Measurements from ENCODE around the gene RSPH3.

The RSPH3 gene

DNA sequence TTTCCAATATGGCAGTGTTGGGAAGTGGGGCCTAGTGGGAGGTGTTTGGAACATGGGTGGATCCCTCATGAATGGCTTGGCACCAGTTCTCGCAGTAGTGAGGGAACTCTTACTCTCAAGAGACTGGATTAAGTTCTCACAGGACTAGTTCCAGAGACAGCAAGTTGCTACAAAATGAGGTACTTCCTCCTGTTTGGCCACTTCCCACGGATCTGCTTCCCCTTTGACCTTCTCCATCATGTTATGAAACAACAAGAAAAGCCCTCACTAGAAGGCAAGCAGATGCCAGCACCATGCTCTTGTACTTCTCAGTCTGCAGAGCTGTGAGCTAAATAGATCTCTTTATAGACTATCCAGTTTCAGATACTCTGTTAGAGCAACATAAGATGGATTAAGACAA is 3.1 kb downstream of the RSPH3 start:
- no peak for ATAC-seq
- no peak for TF ChIP-seq BACH2 (CRISPR knock-in tag; IDR thresholded peaks at IDR 0.05; ENCODE audit: borderline replicate concordance)
- TF ChIP-seq ARNTL (CRISPR knock-in tag; IDR thresholded peaks at IDR 0.05; ENCODE audit: borderline replicate concordance, low read depth), result no peak
- TF ChIP-seq PPARA (CRISPR knock-in tag; IDR thresholded peaks at IDR 0.05; ENCODE audit: borderline replicate concordance), result no peak
- TF ChIP-seq ESRRG (CRISPR knock-in tag; IDR thresholded peaks at IDR 0.05), result no peak
- no peak for TF ChIP-seq ZNF70 (CRISPR knock-in tag; IDR thresholded peaks at IDR 0.05)
- no peak for TF ChIP-seq ZFP3 (CRISPR knock-in tag; IDR thresholded peaks at IDR 0.05)
- TF ChIP-seq, protein P1, sequence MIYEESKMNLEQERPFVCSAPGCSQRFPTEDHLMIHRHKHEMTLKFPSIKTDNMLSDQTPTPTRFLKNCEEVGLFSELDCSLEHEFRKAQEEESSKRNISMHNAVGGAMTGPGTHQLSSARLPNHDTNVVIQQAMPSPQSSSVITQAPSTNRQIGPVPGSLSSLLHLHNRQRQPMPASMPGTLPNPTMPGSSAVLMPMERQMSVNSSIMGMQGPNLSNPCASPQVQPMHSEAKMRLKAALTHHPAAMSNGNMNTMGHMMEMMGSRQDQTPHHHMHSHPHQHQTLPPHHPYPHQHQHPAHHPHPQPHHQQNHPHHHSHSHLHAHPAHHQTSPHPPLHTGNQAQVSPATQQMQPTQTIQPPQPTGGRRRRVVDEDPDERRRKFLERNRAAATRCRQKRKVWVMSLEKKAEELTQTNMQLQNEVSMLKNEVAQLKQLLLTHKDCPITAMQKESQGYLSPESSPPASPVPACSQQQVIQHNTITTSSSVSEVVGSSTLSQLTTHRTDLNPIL (CRISPR knock-in tag; IDR thresholded peaks at IDR 0.05; ENCODE audit: low read depth), result no peak
- no peak for TF ChIP-seq RARB (CRISPR knock-in tag; IDR thresholded peaks at IDR 0.05)
- TF ChIP-seq, protein P2, sequence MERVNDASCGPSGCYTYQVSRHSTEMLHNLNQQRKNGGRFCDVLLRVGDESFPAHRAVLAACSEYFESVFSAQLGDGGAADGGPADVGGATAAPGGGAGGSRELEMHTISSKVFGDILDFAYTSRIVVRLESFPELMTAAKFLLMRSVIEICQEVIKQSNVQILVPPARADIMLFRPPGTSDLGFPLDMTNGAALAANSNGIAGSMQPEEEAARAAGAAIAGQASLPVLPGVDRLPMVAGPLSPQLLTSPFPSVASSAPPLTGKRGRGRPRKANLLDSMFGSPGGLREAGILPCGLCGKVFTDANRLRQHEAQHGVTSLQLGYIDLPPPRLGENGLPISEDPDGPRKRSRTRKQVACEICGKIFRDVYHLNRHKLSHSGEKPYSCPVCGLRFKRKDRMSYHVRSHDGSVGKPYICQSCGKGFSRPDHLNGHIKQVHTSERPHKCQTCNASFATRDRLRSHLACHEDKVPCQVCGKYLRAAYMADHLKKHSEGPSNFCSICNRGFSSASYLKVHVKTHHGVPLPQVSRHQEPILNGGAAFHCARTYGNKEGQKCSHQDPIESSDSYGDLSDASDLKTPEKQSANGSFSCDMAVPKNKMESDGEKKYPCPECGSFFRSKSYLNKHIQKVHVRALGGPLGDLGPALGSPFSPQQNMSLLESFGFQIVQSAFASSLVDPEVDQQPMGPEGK (CRISPR knock-in tag; IDR thresholded peaks at IDR 0.05; ENCODE audit: borderline replicate concordance), result no peak
- TF ChIP-seq OSR1 (CRISPR knock-in tag; IDR thresholded peaks at IDR 0.05), result no peak
- no peak for TF ChIP-seq CSDC2 (CRISPR knock-in tag; IDR thresholded peaks at IDR 0.05)
- no peak for TF ChIP-seq GLIS3 (CRISPR knock-in tag; IDR thresholded peaks at IDR 0.05)
- no peak for TF ChIP-seq TCF4 (CRISPR knock-in tag; IDR thresholded peaks at IDR 0.05; ENCODE audit: borderline replicate concordance)
- TF ChIP-seq, protein P3, sequence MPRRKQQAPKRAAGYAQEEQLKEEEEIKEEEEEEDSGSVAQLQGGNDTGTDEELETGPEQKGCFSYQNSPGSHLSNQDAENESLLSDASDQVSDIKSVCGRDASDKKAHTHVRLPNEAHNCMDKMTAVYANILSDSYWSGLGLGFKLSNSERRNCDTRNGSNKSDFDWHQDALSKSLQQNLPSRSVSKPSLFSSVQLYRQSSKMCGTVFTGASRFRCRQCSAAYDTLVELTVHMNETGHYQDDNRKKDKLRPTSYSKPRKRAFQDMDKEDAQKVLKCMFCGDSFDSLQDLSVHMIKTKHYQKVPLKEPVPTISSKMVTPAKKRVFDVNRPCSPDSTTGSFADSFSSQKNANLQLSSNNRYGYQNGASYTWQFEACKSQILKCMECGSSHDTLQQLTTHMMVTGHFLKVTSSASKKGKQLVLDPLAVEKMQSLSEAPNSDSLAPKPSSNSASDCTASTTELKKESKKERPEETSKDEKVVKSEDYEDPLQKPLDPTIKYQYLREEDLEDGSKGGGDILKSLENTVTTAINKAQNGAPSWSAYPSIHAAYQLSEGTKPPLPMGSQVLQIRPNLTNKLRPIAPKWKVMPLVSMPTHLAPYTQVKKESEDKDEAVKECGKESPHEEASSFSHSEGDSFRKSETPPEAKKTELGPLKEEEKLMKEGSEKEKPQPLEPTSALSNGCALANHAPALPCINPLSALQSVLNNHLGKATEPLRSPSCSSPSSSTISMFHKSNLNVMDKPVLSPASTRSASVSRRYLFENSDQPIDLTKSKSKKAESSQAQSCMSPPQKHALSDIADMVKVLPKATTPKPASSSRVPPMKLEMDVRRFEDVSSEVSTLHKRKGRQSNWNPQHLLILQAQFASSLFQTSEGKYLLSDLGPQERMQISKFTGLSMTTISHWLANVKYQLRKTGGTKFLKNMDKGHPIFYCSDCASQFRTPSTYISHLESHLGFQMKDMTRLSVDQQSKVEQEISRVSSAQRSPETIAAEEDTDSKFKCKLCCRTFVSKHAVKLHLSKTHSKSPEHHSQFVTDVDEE (CRISPR knock-in tag; IDR thresholded peaks at IDR 0.05), result no peak
- TF ChIP-seq ISL1 (CRISPR knock-in tag; IDR thresholded peaks at IDR 0.05), result no peak
- no peak for TF ChIP-seq SNAI2 (CRISPR knock-in tag; IDR thresholded peaks at IDR 0.05)
- TF ChIP-seq, protein P4, sequence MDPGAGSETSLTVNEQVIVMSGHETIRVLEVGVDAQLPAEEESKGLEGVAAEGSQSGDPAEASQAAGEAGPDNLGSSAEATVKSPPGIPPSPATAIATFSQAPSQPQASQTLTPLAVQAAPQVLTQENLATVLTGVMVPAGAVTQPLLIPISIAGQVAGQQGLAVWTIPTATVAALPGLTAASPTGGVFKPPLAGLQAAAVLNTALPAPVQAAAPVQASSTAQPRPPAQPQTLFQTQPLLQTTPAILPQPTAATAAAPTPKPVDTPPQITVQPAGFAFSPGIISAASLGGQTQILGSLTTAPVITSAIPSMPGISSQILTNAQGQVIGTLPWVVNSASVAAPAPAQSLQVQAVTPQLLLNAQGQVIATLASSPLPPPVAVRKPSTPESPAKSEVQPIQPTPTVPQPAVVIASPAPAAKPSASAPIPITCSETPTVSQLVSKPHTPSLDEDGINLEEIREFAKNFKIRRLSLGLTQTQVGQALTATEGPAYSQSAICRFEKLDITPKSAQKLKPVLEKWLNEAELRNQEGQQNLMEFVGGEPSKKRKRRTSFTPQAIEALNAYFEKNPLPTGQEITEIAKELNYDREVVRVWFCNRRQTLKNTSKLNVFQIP (CRISPR knock-in tag; IDR thresholded peaks at IDR 0.05; ENCODE audit: borderline replicate concordance, low read depth), result no peak
- no peak for TF ChIP-seq ZNF8 (CRISPR knock-in tag; IDR thresholded peaks at IDR 0.05)
- TF ChIP-seq ZFP30 (CRISPR knock-in tag; IDR thresholded peaks at IDR 0.05), result no peak

DNA sequence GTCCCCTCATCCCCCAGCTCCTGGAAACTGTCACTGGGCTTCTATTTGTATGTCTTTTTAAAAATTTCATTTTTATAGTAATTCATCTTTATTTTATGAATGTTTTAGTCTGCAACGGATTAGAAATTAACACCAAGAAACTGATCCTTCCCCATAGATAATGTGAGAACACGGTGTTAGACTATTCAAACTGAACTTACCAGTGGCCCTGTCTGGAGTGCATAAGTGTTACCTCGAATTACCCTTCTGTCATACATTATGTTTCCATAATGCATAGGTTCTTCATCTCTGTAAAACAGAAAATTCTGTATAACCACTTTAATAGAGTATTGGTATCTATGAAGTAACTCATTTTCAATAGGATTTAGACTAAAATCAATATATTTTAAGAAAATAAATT is 6.4 kb downstream of the RSPH3 start:
- TF ChIP-seq, protein P1 (CRISPR knock-in tag; IDR thresholded peaks at IDR 0.05; ENCODE audit: low read depth), result no peak
- TF ChIP-seq TOX (CRISPR knock-in tag; IDR thresholded peaks at IDR 0.05; ENCODE audit: borderline replicate concordance), result no peak
- no peak for TF ChIP-seq CSDC2 (CRISPR knock-in tag; IDR thresholded peaks at IDR 0.05)
- TF ChIP-seq ZNF8 (CRISPR knock-in tag; IDR thresholded peaks at IDR 0.05), result no peak
- TF ChIP-seq BACH2 (CRISPR knock-in tag; IDR thresholded peaks at IDR 0.05; ENCODE audit: borderline replicate concordance), result no peak
- TF ChIP-seq, protein P3 (CRISPR knock-in tag; IDR thresholded peaks at IDR 0.05), result no peak
- TF ChIP-seq ZC3H10 (CRISPR knock-in tag; IDR thresholded peaks at IDR 0.05), result no peak
- TF ChIP-seq, protein P2 (CRISPR knock-in tag; IDR thresholded peaks at IDR 0.05; ENCODE audit: borderline replicate concordance), result no peak
- TF ChIP-seq ISL1 (CRISPR knock-in tag; IDR thresholded peaks at IDR 0.05), result no peak
- no peak for ATAC-seq

Measured in SK-N-SH treated with all-trans-retinoic acid at 6 μM for 48 hours (cell line).